MM.1S (cell line): Measurements from ENCODE around the gene SLIT3.

ENCODE experiments used
- DNase-seq: peaks from one replicate; pipeline ENCODE4 v3.0.0-alpha.2; 2015
- H2AFZ ChIP-seq: fragments of 300-600 bp; sonication (generic); 2 replicates; pipeline ENCODE4 v1.6.0; 2016; ENCODE audit warnings: antibody characterized with exemption, low read length
- H3F3A ChIP-seq: fragments of 300-600 bp; sonication (generic); 2 replicates; pipeline ENCODE4 v1.6.1; 2016; ENCODE audit warnings: mild to moderate bottlenecking, antibody characterized with exemption, low read length, moderate library complexity, mixed read lengths; ENCODE audit not compliant: insufficient read depth
- H3K27ac ChIP-seq: fragments of 300-600 bp; sonication (generic); 2 replicates; pipeline ENCODE4 v1.5.1; 2016; ENCODE audit warnings: mild to moderate bottlenecking, low read length
- H3K27me3 ChIP-seq: fragments of 300-600 bp; sonication (generic); replicated peaks from 2 replicates; pipeline ENCODE4 v1.6.0; 2016; ENCODE audit warnings: low read length; ENCODE audit not compliant: insufficient read depth
- H3K36me3 ChIP-seq: fragments of 300-600 bp; sonication (generic); replicated peaks from 2 replicates; pipeline ENCODE4 v1.6.1; 2016; ENCODE audit warnings: mild to moderate bottlenecking, low read length, mixed read lengths; ENCODE audit not compliant: insufficient read depth
- H3K4me1 ChIP-seq: fragments of 300-600 bp; sonication (generic); 2 replicates; pipeline ENCODE4 v1.6.1; 2016; ENCODE audit warnings: low read length, mixed read lengths
- H3K4me2 ChIP-seq: fragments of 300-600 bp; sonication (generic); 2 replicates; pipeline ENCODE4 v1.6.0; 2016; ENCODE audit warnings: low read depth, low read length
- H3K4me3 ChIP-seq: fragments of 300-600 bp; sonication (generic); 2 replicates; pipeline ENCODE4 v1.5.1; 2016; ENCODE audit warnings: low read length, mixed read lengths
- H3K79me2 ChIP-seq: fragments of 300-600 bp; sonication (generic); 2 replicates; pipeline ENCODE4 v1.6.1; 2016; ENCODE audit warnings: mixed run types, low read length, mixed read lengths
- H3K9ac ChIP-seq: fragments of 300-600 bp; sonication (generic); 2 replicates; pipeline ENCODE4 v1.6.1; 2016; ENCODE audit warnings: low read length, mixed read lengths
- H3K9me2 ChIP-seq: fragments of 300-600 bp; sonication (generic); replicated peaks from 2 replicates; pipeline ENCODE4 v1.6.1; 2016; ENCODE audit warnings: mild to moderate bottlenecking, low read length, mixed read lengths; ENCODE audit not compliant: insufficient read depth
- H3K9me3 ChIP-seq: fragments of 300-600 bp; sonication (generic); replicated peaks from 2 replicates; pipeline ENCODE4 v1.6.1; 2016; ENCODE audit warnings: mild to moderate bottlenecking, low read length, mixed read lengths; ENCODE audit not compliant: insufficient read depth
- H4K20me1 ChIP-seq: fragments of 300-600 bp; sonication (generic); 2 replicates; pipeline ENCODE4 v1.6.1; 2016; ENCODE audit warnings: mild to moderate bottlenecking, low read length, moderate library complexity, mixed read lengths; ENCODE audit not compliant: insufficient read depth
- CTCF ChIP-seq: fragments of 300-600 bp; sonication (generic); IDR thresholded peaks from 2 replicates; pipeline ENCODE4 v1.5.1; 2016; ENCODE audit warnings: antibody characterized with exemption, low read length, mixed read lengths
- EZH2 ChIP-seq: fragments of 300-600 bp; sonication (generic); optimal IDR thresholded peaks from 2 replicates; pipeline ENCODE3; 2017; ENCODE audit warnings: low read depth, mild to moderate bottlenecking, antibody characterized with exemption, low read length, mixed read lengths
- EZH2phosphoT487 ChIP-seq: fragments of 300-600 bp; sonication (generic); IDR thresholded peaks from 2 replicates; pipeline ENCODE4 v1.6.1; 2018; ENCODE audit warnings: antibody characterized with exemption, low read length

The SLIT3 gene

GRCh38 chr5:169083394-169084018, 217.4 kb downstream of the SLIT3 start:
- Histone ChIP-seq H3F3A (no peaks in the 10 kb centered on the region), H2AFZ (no peak overlapping the region), H3K9me2 (no peaks in the 10 kb centered on the region), H3K4me2 (no peak overlapping the region), H3K79me2 (no peaks in the 10 kb centered on the region), H3K27ac (no peak overlapping the region), H3K36me3 (no peaks in the 10 kb centered on the region), H3K4me1 (no peaks in the 10 kb centered on the region), H3K27me3 (no peaks in the 10 kb centered on the region), H3K9me3 (no peaks in the 10 kb centered on the region), H3K9ac (no peak overlapping the region), H3K4me3 (no peak overlapping the region), H4K20me1 (no peaks in the 10 kb centered on the region)
- no peak for DNase-seq
- no peak for TF ChIP-seq EZH2phosphoT487

- H3K36me3 ChIP-seq, result no peaks in the 10 kb centered on the region
- no peaks in the 10 kb centered on the region for H3F3A ChIP-seq
- H4K20me1 ChIP-seq, result no peaks in the 10 kb centered on the region
- no peak overlapping the region for H3K27ac ChIP-seq
- no peaks in the 10 kb centered on the region for H3K9me2 ChIP-seq
- H3K27me3 ChIP-seq, result no peaks in the 10 kb centered on the region
- H3K79me2 ChIP-seq, result no peaks in the 10 kb centered on the region
- H3K9ac ChIP-seq, result no peak overlapping the region
- TF ChIP-seq EZH2 (no peak), CTCF (no peak), EZH2phosphoT487 (no peak)
- H3K9me3 ChIP-seq, result no peaks in the 10 kb centered on the region
- no peak overlapping the region for H2AFZ ChIP-seq
- H3K4me1 ChIP-seq, result no peaks in the 10 kb centered on the region
- no peak overlapping the region for H3K4me2 ChIP-seq
- no peak for DNase-seq
- no peak overlapping the region for H3K4me3 ChIP-seq
These were observed 219.8 kb downstream of the SLIT3 start for GRCh38 chr5:169081000-169081724.

GRCh38 chr5:169080448-169080911, 220.5 kb downstream of the SLIT3 start:
- H3K27ac ChIP-seq, result no peak overlapping the region
- no peaks in the 10 kb centered on the region for H3K27me3 ChIP-seq
- H3K4me2 ChIP-seq, result no peak overlapping the region
- DNase-seq, result no peak
- no peak for TF ChIP-seq EZH2phosphoT487
- no peak for TF ChIP-seq EZH2
- TF ChIP-seq CTCF, result no peak
- H3K4me3 ChIP-seq, result no peak overlapping the region
- H2AFZ ChIP-seq, result no peak overlapping the region
- no peaks in the 10 kb centered on the region for H3K9me3 ChIP-seq
- no peaks in the 10 kb centered on the region for H3K4me1 ChIP-seq
- no peaks in the 10 kb centered on the region for H3K36me3 ChIP-seq
- H3K9ac ChIP-seq, result no peak overlapping the region
- no peaks in the 10 kb centered on the region for H3K9me2 ChIP-seq
- no peaks in the 10 kb centered on the region for H4K20me1 ChIP-seq
- no peaks in the 10 kb centered on the region for H3K79me2 ChIP-seq
- H3F3A ChIP-seq, result no peaks in the 10 kb centered on the region

GRCh38 chr5:169079697-169080096, 221.2 kb downstream of the SLIT3 start:
- no peak overlapping the region for H3K4me3 ChIP-seq
- no peak overlapping the region for H3K27ac ChIP-seq
- H3K79me2 ChIP-seq, result no peaks in the 10 kb centered on the region
- no peak overlapping the region for H3K4me2 ChIP-seq
- H3K9ac ChIP-seq, result no peak overlapping the region
- TF ChIP-seq CTCF (no peak), EZH2 (no peak), EZH2phosphoT487 (no peak)
- H3K27me3 ChIP-seq, result no peaks in the 10 kb centered on the region
- no peaks in the 10 kb centered on the region for H4K20me1 ChIP-seq
- no peaks in the 10 kb centered on the region for H3K9me2 ChIP-seq
- H3F3A ChIP-seq, result no peaks in the 10 kb centered on the region
- H3K36me3 ChIP-seq, result no peaks in the 10 kb centered on the region
- H2AFZ ChIP-seq, result no peak overlapping the region
- H3K9me3 ChIP-seq, result no peaks in the 10 kb centered on the region
- DNase-seq, result no peak
- no peaks in the 10 kb centered on the region for H3K4me1 ChIP-seq
